ENCODE measurements around the gene SYCP2. TPM values are rescaled to one million over a fixed set of nuclear protein-coding genes. Genes with fewer than 3 reads are reported as not detected.

Gene SYCP2
- total RNA-seq, 1 donor = 0.63 TPM

DNA sequence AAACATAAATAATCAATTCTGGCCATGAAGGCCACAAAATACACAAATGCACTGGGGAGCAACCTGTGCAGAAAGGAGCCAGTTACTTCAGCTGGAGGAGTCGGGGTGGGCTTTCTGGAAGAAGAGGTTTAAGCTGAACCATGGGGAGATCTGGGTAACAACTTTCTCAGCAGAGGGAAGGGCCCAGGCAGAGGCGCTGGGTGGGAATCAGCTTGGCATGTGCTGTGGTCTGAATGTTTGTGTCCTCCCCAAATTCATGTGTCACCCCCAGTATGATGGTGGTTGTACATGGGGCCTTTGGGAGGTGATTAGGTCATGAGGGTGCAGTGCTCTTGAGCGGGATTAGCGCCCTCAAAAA is 107.9 kb downstream of the SYCP2 start:
- DNase-seq (ENCODE audit: low read depth) = no peak
- no peak overlapping the region for H3K4me3 ChIP-seq (ENCODE audit: low read depth, low read length)
- TF ChIP-seq, protein P1, sequence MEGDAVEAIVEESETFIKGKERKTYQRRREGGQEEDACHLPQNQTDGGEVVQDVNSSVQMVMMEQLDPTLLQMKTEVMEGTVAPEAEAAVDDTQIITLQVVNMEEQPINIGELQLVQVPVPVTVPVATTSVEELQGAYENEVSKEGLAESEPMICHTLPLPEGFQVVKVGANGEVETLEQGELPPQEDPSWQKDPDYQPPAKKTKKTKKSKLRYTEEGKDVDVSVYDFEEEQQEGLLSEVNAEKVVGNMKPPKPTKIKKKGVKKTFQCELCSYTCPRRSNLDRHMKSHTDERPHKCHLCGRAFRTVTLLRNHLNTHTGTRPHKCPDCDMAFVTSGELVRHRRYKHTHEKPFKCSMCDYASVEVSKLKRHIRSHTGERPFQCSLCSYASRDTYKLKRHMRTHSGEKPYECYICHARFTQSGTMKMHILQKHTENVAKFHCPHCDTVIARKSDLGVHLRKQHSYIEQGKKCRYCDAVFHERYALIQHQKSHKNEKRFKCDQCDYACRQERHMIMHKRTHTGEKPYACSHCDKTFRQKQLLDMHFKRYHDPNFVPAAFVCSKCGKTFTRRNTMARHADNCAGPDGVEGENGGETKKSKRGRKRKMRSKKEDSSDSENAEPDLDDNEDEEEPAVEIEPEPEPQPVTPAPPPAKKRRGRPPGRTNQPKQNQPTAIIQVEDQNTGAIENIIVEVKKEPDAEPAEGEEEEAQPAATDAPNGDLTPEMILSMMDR (IDR thresholded peaks at IDR 0.05; ENCODE audit: insufficient read depth, low read length) = no peak

DNA sequence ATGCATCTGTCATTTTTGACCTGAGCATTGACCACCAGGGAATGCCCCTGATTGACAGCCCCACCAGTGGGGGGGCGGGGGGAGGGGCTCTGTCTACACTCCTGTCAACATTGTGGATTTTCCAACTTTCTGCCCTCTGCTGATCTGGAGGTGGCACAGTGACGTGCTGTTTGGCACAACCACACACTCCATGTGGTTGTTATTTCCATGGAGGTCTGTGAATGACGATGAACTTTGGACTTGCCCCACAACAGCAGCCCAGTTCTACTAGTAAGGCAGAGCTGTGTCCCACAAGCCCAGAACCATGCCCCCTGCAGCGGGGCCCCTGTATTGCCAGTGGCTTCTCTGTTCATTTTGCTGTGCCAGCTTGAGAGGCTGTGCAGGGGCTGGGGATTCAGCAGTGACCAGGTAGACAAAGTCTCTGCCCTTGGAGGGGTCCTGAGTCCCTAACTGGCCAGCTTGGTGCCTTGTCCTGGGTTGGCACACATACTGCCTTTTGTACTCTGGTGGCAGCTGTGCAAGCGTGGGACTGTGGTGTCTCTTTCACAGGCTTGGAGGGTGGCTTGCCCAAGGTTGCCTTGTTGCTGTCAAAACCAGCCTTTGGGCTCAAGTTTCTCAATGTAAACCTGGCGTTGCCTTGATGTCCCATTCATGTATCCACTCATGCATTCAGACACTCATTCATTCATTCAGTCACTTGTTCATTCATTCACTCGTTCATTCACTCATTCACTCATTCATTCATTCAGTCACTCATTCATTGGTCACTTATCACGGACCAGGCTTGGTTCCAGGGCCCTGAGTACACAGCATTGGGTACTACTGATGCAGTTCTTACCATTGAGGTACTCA is 108.5 kb downstream of the SYCP2 start:
- no peak overlapping the region for H3K4me3 ChIP-seq (ENCODE audit: low read depth, low read length)
- DNase-seq (ENCODE audit: low read depth) = no peak
- TF ChIP-seq, protein P1 (IDR thresholded peaks at IDR 0.05; ENCODE audit: insufficient read depth, low read length) = no peak

DNA sequence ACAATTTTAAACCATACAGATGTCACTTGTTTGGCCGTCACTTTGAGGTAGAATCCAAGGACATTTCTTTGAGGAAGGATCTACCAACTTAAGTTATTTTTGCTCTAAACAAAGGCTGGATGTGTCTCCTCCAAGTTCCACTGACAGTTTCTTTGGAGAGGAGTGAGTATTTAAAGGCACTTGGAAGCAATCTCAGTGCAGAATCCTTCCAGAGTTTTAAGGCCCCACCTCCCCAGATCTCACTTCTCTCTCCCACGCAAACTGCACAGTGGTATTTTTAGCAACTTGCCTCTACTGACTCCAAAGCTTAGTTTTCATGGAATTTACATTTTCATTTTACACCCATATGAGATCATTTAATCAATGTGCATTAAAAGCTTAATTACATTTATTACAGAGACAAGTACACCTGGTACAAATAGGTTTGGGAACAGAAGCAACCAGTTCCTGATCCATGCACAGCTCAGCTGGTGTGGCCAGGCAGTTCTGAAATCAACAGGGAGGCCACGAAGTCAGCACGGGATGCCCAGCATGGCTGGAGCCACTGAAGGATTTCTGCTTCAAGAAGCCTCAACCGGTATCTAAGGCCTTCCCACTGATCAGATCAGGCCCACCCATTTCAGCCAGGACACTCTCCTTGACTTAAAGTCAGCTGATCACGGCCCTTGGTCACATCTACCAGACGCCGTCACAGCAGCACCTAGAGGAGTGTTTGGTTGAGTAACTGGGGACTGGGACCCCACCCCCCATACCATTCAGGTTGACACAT is 109.8 kb downstream of the SYCP2 start:
- H3K4me3 ChIP-seq (ENCODE audit: low read depth, low read length) = no peak overlapping the region
- TF ChIP-seq, protein P1 (IDR thresholded peaks at IDR 0.05; ENCODE audit: insufficient read depth, low read length) = no peak
- no peak for DNase-seq (ENCODE audit: low read depth)

DNA sequence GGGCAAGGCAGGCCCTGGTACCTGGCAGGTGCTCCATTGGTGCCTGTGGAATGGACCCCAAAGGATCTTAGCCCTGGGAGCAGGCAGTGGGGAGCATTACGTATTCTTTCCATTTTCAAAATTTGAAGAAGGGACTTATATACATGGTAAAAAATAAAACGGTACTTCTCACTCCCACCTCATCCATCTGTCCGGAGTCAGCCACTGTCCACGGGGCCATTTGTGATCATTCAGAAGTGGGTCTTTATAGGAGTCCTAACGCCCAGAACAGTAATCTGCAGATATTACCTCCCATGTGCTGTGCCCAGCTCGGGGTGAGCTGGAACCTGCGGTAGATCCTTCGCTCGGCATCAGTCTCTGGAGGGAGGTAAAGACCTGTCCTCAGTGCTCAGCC is 110.4 kb downstream of the SYCP2 start:
- TF ChIP-seq, protein P1 (IDR thresholded peaks at IDR 0.05; ENCODE audit: insufficient read depth, low read length) = no peak
- DNase-seq (ENCODE audit: low read depth) = no peak
- H3K4me3 ChIP-seq (ENCODE audit: low read depth, low read length) = no peak overlapping the region

DNA sequence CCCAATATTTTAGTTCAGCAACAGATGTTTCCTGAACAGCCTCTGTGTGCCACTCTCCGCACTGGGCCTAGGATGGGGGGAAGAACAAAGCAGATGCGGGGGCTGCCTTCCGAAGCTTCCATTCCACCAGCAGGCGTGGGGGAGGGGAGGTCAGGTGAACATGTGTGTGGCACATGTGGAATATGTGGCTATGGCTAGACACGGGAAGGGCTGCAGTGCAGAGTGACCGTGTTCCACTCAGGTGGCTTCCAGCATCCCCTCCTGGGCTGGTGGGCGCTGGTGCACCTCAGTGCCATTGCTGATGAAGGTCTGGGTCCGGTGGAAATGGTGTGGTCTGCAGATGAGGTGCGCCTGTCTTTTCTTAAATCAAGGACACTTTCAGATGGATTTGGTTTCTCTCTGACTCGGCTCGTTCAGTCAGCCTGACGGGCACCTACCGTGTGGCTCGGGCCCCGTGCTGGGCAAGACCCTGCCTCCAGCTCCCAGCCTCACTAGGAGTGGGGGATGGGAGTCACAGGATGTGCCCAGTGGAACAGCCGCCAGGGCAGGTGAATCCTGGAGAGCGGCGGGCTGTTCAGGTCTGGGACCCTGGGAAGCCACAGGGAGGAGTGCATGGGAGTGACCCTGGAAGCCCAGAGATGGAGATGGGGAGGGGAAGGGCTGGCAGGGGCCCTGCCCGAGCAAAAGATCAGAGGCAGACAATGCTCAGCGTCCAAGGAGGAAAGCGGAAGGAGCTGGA is 111.0 kb downstream of the SYCP2 start:
- H3K4me3 ChIP-seq (ENCODE audit: low read depth, low read length) = no peak overlapping the region
- DNase-seq (ENCODE audit: low read depth) = no peak
- TF ChIP-seq, protein P1 (IDR thresholded peaks at IDR 0.05; ENCODE audit: insufficient read depth, low read length) = no peak

DNA sequence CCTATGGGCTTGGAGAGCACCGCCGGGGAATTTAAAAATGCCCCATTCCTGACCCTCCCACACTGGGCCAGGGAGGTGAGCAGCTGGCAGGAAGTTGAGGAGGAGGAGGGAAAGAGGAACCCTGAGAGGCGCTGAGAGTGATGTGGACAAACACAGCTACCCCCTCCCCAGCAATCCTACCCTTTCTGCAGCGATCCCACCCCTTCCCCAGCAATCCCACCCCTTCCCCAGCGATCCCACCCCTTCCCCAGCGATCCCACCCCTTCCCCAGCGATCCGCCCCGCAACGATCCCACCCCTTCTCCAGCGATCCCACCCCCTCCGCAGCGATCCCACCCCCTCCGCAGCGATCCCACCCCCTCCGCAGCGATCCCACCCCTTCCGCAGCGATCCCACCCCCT is 111.6 kb downstream of the SYCP2 start:
- TF ChIP-seq, protein P1 (IDR thresholded peaks at IDR 0.05; ENCODE audit: insufficient read depth, low read length) = no peak
- H3K4me3 ChIP-seq (ENCODE audit: low read depth, low read length) = no peak overlapping the region
- no peak for DNase-seq (ENCODE audit: low read depth)

Measured in fibroblast of the aortic adventitia (primary cell).